ENCODE results near the gene MYLK4.

DNA sequence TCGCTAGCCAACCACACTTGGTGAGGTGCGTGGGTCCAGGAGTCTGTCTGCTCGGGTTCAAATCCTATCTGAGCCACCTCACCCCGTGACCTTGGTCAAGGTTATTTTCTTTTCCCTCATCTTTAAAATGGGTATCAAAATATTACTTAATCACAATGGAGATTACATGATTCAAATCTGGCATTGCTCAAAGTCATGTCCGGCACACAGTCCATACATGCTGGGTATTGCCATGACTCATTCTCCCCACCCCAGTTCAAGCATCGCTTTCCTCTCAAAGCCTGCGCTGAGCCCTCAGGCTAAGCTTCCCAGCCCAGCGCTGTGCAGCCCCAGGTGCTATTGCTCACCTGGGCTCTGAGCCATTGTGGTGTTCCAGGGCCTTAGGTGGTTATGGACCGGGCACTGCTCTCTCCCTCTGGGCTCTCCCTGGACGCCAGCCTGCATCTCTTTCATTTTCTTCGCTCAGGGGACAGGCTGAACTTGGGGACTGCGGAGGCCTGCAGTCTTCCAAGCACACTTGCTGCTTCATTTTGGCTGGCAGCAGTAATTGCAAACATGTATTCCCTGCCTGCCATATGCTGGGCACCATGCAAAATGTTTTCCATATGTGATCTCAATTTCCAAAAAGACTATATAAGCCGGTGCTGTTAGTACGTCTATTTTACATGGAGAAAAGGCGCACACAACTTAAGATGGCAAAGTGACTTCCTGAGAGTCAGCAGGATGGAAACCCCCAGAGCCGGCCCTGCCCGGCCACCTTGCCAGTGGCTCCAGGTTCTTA lies 41.8 kb upstream of the MYLK4 start:
- no peak for TF ChIP-seq POLR2AphosphoS5 (IDR thresholded peaks at IDR 0.05)
- TF ChIP-seq, protein P1, sequence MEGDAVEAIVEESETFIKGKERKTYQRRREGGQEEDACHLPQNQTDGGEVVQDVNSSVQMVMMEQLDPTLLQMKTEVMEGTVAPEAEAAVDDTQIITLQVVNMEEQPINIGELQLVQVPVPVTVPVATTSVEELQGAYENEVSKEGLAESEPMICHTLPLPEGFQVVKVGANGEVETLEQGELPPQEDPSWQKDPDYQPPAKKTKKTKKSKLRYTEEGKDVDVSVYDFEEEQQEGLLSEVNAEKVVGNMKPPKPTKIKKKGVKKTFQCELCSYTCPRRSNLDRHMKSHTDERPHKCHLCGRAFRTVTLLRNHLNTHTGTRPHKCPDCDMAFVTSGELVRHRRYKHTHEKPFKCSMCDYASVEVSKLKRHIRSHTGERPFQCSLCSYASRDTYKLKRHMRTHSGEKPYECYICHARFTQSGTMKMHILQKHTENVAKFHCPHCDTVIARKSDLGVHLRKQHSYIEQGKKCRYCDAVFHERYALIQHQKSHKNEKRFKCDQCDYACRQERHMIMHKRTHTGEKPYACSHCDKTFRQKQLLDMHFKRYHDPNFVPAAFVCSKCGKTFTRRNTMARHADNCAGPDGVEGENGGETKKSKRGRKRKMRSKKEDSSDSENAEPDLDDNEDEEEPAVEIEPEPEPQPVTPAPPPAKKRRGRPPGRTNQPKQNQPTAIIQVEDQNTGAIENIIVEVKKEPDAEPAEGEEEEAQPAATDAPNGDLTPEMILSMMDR (IDR thresholded peaks at IDR 0.05) = no peak
